DND-41 (cell line): Measurements from ENCODE around the gene INAFM2.

ENCODE experiments used
- EZH2 ChIP-seq: IDR thresholded peaks from 3 replicates; pipeline ENCODE4 v1.6.1; 2012; ENCODE audit warnings: borderline replicate concordance, low read depth, mild to moderate bottlenecking, moderate library complexity, low read length, inconsistent platforms; ENCODE audit not compliant: severe bottlenecking
- TF ChIP-seq, protein P1 (sequence below): IDR thresholded peaks from 2 replicates; pipeline ENCODE4 v1.5.1; 2012; ENCODE audit warnings: borderline replicate concordance, low read length, moderate library complexity, mild to moderate bottlenecking; ENCODE audit not compliant: poor library complexity, severe bottlenecking; ENCODE audit errors: extremely low read depth

DNA sequence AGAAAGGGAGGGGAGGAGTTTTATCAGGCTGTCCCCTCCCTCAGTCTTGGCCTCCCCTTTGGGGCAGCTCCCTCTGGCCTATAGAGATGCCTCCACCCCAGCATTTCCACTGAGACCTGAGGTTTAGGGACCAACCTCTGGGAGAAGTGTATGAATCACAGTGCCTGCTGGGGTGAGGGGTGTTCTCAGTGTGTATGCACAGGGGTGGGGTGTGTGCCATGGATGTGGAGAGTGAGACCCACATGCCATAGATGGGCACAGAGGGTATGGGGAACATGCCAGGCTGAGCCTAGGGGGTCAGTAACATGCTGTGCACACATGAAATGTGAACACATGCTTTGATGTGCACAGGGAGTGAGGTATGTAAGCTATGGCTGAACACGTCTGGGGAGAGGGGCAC, 28.2 kb upstream of the INAFM2 start:
- no peak for TF ChIP-seq EZH2
- TF ChIP-seq, protein P1, sequence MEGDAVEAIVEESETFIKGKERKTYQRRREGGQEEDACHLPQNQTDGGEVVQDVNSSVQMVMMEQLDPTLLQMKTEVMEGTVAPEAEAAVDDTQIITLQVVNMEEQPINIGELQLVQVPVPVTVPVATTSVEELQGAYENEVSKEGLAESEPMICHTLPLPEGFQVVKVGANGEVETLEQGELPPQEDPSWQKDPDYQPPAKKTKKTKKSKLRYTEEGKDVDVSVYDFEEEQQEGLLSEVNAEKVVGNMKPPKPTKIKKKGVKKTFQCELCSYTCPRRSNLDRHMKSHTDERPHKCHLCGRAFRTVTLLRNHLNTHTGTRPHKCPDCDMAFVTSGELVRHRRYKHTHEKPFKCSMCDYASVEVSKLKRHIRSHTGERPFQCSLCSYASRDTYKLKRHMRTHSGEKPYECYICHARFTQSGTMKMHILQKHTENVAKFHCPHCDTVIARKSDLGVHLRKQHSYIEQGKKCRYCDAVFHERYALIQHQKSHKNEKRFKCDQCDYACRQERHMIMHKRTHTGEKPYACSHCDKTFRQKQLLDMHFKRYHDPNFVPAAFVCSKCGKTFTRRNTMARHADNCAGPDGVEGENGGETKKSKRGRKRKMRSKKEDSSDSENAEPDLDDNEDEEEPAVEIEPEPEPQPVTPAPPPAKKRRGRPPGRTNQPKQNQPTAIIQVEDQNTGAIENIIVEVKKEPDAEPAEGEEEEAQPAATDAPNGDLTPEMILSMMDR: no peak
